ENCODE data around the gene VPS26C. TPM values are rescaled to one million over a fixed set of nuclear protein-coding genes. Genes with fewer than 3 reads are reported as not detected.
A peak's percentile ranks its signal among the peaks of the same experiment; 100 is the strongest.
"Not testable (repeated sequence)": the region's sequence is repeated elsewhere in the genome, so short reads cannot be mapped to it uniquely, and the experiment has no call there.

The VPS26C gene
- total and polyA plus RNA-seq, 12 donors = 14.3 to 94.8 (median 58.7) TPM

DNA sequence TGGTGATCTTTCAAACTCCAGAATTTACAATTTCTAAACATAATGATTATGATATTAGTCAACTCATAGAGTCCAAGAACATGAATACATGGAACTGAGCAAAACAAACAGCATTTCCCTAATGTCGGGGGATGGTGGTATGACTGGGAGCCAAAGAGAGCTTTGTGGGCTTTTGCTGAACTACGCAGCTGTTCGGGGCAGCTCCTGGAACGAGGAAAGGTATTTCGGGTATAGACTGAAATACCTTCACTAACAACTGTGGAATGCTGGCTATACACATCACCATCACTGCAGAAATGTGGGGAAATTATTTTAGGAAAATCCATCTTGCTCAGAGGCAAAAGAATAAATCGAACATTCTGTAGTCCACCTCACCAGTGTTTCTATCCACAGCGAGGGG, 30.2 kb upstream of the VPS26C start:
- WGBS, 4 donors = 75 to 87% (median 82%) methylated on average over 7 of the region's 7 CpGs
- intact Hi-C loops (cut with DNase I) = no loop called here
- TF ChIP-seq POLR2A (IDR thresholded peaks at IDR 0.05) = no peak
- TF ChIP-seq, protein P1, sequence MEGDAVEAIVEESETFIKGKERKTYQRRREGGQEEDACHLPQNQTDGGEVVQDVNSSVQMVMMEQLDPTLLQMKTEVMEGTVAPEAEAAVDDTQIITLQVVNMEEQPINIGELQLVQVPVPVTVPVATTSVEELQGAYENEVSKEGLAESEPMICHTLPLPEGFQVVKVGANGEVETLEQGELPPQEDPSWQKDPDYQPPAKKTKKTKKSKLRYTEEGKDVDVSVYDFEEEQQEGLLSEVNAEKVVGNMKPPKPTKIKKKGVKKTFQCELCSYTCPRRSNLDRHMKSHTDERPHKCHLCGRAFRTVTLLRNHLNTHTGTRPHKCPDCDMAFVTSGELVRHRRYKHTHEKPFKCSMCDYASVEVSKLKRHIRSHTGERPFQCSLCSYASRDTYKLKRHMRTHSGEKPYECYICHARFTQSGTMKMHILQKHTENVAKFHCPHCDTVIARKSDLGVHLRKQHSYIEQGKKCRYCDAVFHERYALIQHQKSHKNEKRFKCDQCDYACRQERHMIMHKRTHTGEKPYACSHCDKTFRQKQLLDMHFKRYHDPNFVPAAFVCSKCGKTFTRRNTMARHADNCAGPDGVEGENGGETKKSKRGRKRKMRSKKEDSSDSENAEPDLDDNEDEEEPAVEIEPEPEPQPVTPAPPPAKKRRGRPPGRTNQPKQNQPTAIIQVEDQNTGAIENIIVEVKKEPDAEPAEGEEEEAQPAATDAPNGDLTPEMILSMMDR (IDR thresholded peaks at IDR 0.05) = no peak

DNA sequence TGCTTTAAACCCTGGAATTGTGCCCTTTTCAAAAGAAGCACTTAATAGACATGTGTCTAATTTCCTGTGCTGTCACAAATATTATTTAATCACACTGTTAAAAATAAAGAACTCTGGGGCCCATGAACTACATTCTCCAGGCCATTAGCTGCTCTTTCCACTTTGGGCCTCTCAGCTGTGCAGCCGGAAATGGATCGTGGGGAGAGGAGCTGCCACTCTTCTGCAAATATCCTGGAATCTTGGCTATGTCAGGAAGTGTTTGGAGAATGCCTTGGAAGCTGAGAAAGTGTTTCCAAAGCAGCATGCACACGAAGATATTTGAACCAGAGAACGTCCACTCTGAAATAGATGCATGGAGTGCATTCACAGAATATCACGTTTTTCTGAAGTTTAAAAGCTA, 27.5 kb upstream of the VPS26C start:
- Histone ChIP-seq H3K27ac (no peak overlapping the region), H3K27me3 (no peaks in the 10 kb centered on the region), H3K9me3 (replicated peaks in 1 of 3) (no peaks in the 10 kb centered on the region), H3K4me3 (no peak overlapping the region), H3K36me3 (replicated peaks in 1 of 2) (no peaks in the 10 kb centered on the region), H3K4me1 (replicated peaks in 1 of 2) (peaks cover 0 to 9% of the 10 kb centered on the region in 2 donors)
- no peak for DNase-seq
- TF ChIP-seq, protein P1 (IDR thresholded peaks at IDR 0.05) = no peak
- no peak for TF ChIP-seq POLR2A (IDR thresholded peaks at IDR 0.05)
- 44 to 72% (median 51%) methylated on average over 5 of the region's 5 CpGs for whole genome bisulfite sequencing, 4 donors
- intact Hi-C loops (cut with DNase I) = no loop called here

More for the DNA sequence above, 30.2 kb upstream of the VPS26C start:
- H3K36me3 ChIP-seq (replicated peaks in 1 of 2) = no peaks in the 10 kb centered on the region
- H3K4me3 ChIP-seq = no peak overlapping the region
- no peak for DNase-seq
- H3K27ac ChIP-seq = no peak overlapping the region
- no peaks in the 10 kb centered on the region for H3K27me3 ChIP-seq
- no peaks in the 10 kb centered on the region for H3K9me3 ChIP-seq (replicated peaks in 1 of 3)
- H3K4me1 ChIP-seq (replicated peaks in 1 of 2) = peaks cover 0 to 9% of the 10 kb centered on the region in 2 donors

GRCh38 chr21:37292941-37293340, 25.8 kb upstream of the VPS26C start:
- 29 to 38% (median 35%) methylated on average over 3 of the region's 3 CpGs for WGBS, 4 donors
- H3K27me3 ChIP-seq = no peaks in the 10 kb centered on the region
- H3K4me1 ChIP-seq (replicated peaks in 1 of 2) = peaks cover 0 to 9% of the 10 kb centered on the region in 2 donors
- intact Hi-C loops (cut with DNase I) = no loop called here
- H3K4me3 ChIP-seq = no peak overlapping the region
- H3K27ac ChIP-seq = no peak overlapping the region
- H3K36me3 ChIP-seq (replicated peaks in 1 of 2) = no peaks in the 10 kb centered on the region
- peak in 6 of 7 donors; percentile 39 to 73 (median 58) for DNase-seq
- no peaks in the 10 kb centered on the region for H3K9me3 ChIP-seq (replicated peaks in 1 of 3)
- no peak for TF ChIP-seq POLR2A (IDR thresholded peaks at IDR 0.05)
- TF ChIP-seq, protein P1 (IDR thresholded peaks at IDR 0.05) = no peak

DNA sequence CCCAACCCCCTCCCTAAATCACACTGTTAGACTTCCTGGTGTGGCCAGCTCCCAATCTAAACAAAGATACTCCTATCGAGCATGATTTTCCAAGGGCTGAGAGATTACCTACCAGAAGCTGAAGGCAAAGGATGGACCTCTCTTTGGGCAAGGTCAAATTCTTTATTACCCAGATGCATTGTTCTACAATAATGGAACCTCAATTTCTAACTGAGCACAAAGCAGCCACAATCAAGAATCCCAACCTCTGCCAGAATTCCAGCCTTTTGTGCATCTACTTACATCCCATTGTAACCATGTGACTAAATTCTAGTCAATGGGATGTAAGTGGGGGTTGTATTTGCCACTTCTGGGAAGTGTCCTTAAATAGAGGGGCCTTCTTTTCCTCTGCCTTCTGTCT, 24.9 kb upstream of the VPS26C start:
- H3K4me1 ChIP-seq (replicated peaks in 1 of 2) = peaks cover 0 to 9% of the 10 kb centered on the region in 2 donors
- TF ChIP-seq, protein P1 (IDR thresholded peaks at IDR 0.05) = no peak
- no peak for TF ChIP-seq POLR2A (IDR thresholded peaks at IDR 0.05)
- intact Hi-C loops (cut with DNase I) = no loop called here
- H3K36me3 ChIP-seq (replicated peaks in 1 of 2) = no peaks in the 10 kb centered on the region
- WGBS, 4 donors = 17 to 50% (median 27%) methylated on average over 1 of the region's 1 CpG
- H3K4me3 ChIP-seq = no peak overlapping the region
- no peak overlapping the region for H3K27ac ChIP-seq
- H3K9me3 ChIP-seq (replicated peaks in 1 of 3) = no peaks in the 10 kb centered on the region
- DNase-seq = no peak
- H3K27me3 ChIP-seq = no peaks in the 10 kb centered on the region

DNA sequence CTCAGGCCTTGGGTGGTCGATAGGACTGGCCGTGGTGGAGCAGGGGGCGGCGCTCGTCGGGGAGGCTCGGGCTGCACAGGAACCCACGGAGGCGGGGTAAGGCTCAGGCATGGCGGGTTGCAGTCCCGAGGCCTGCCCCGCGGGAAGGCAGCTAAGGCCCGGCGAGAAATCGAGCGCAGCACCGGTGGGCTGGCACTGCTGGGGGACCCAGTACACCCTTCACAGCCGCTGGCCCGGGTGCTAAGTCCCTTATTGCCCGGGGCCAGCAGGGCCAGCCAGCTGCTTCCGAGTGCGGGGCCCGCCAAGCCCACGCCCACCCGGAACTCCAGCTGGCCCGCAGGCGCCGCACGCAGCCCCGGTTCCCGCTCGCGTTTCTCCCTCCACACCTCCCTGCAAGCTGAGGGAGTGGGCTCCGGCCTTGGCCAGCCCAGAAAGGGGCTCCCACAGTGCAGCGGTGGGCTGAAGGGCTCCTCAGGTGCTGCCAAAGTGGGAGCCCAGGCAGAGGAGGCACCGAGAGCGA, 16.1 kb upstream of the VPS26C start:
- peak in 1 of 7 donors; percentile 15 for DNase-seq
- H3K4me1 ChIP-seq (replicated peaks in 1 of 2); H3K27ac ChIP-seq; H3K27me3 ChIP-seq; H3K9me3 ChIP-seq (replicated peaks in 1 of 3); H3K36me3 ChIP-seq (replicated peaks in 1 of 2); H3K4me3 ChIP-seq: not testable (repeated sequence)
- intact Hi-C loops (cut with DNase I) = loop anchor here in 1 of 2 donors (10.0 kb wide), 1 partner anchor 72 kb away; no protein-coding TSS in a partner anchor
- WGBS, 4 donors = 91 to 99% (median 97%) methylated on average over 21 to 38 of the region's 38 CpGs

GRCh38 chr21:37282602-37283001, 15.5 kb upstream of the VPS26C start:
- not testable (repeated sequence) for H3K27ac ChIP-seq; H3K9me3 ChIP-seq (replicated peaks in 1 of 3); H3K27me3 ChIP-seq; H3K4me1 ChIP-seq (replicated peaks in 1 of 2); H3K36me3 ChIP-seq (replicated peaks in 1 of 2); H3K4me3 ChIP-seq
- WGBS, 4 donors = 58 to 83% (median 77%) methylated on average over 9 to 10 of the region's 10 CpGs
- DNase-seq = peak in 1 of 7 donors; percentile 39
- intact Hi-C loops (cut with DNase I) = loop anchor here in 1 of 2 donors (10.0 kb wide), 1 partner anchor 72 kb away; no protein-coding TSS in a partner anchor
